ENCODE results near the gene COLEC11.

COLEC11 gene

GRCh38 chr2:3641181-3641580, 46.3 kb downstream of the COLEC11 start:
- TF ChIP-seq, protein P1, sequence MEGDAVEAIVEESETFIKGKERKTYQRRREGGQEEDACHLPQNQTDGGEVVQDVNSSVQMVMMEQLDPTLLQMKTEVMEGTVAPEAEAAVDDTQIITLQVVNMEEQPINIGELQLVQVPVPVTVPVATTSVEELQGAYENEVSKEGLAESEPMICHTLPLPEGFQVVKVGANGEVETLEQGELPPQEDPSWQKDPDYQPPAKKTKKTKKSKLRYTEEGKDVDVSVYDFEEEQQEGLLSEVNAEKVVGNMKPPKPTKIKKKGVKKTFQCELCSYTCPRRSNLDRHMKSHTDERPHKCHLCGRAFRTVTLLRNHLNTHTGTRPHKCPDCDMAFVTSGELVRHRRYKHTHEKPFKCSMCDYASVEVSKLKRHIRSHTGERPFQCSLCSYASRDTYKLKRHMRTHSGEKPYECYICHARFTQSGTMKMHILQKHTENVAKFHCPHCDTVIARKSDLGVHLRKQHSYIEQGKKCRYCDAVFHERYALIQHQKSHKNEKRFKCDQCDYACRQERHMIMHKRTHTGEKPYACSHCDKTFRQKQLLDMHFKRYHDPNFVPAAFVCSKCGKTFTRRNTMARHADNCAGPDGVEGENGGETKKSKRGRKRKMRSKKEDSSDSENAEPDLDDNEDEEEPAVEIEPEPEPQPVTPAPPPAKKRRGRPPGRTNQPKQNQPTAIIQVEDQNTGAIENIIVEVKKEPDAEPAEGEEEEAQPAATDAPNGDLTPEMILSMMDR (IDR thresholded peaks at IDR 0.05; ENCODE audit: low read depth, low read length, missing control alignments) = no peak
- no peak for DNase-seq (ENCODE audit: low read depth)
- no peak overlapping the region for H3K4me3 ChIP-seq (ENCODE audit: low read depth, low read length)

- no peak overlapping the region for H3K4me3 ChIP-seq (ENCODE audit: low read depth, low read length)
- TF ChIP-seq, protein P1 (IDR thresholded peaks at IDR 0.05; ENCODE audit: low read depth, low read length, missing control alignments) = no peak
- DNase-seq (ENCODE audit: low read depth) = no peak
Observed at GRCh38 chr2:3641841-3642421, 47.0 kb downstream of the COLEC11 start.

DNA sequence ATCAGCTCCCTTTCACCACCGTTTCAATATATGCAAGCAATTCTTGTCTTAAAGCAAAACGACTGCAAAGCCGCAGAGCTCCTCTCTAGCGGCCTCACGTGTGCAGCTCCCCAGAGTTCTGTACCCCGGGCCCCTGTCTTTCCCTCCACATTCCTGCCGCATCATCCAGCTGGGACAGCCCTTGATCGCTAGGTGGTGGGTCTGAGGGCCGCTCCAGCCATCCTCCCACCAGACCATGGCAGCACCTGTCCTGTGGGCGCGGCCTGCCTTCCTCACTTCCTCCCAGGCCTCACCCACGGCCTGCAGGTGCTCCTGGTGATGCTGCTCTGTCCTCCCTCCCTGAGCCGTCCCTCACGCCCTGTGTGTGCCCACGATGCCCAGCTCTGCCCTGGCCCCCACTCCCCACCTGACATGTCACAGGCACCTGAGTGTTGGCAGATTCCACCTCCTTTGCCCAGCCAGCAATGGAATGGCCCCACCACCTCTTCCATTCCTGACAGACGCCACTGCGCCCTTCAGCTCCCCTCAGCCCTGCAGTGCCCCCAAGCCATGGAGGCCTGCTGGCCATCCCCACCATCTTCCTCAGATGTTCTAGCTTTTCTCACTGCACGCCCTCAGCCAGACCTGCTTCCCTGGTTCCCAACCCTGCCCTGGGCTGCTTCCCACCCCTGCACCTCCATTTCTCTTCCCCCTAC, 47.8 kb downstream of the COLEC11 start:
- no peak overlapping the region for H3K4me3 ChIP-seq (ENCODE audit: low read depth, low read length)
- DNase-seq (ENCODE audit: low read depth) = no peak

DNA sequence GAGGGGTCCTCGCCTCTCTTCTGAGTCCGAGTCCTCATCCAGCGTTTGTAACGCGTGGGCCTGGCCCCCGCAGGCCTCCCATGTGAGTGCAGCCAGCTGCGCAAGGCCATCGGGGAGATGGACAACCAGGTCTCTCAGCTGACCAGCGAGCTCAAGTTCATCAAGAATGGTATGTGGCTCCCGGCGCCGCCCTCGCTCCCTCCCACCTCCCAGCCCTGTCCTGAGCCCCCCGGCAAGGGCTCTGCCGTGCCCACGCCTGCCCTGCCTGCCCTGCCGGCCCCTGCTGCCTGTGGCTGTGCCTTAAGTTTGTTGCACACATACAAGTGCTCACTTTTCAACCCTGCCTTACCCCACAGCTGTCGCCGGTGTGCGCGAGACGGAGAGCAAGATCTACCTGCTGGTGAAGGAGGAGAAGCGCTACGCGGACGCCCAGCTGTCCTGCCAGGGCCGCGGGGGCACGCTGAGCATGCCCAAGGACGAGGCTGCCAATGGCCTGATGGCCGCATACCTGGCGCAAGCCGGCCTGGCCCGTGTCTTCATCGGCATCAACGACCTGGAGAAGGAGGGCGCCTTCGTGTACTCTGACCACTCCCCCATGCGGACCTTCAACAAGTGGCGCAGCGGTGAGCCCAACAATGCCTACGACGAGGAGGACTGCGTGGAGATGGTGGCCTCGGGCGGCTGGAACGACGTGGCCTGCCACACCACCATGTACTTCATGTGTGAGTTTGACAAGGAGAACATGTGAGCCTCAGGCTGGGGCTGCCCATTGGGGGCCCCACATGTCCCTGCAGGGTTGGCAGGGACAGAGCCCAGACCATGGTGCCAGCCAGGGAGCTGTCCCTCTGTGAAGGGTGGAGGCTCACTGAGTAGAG, 48.7 kb downstream of the COLEC11 start:
- no peak overlapping the region for H3K4me3 ChIP-seq (ENCODE audit: low read depth, low read length)
- no peak for DNase-seq (ENCODE audit: low read depth)
- TF ChIP-seq, protein P1 (IDR thresholded peaks at IDR 0.05; ENCODE audit: low read depth, low read length, missing control alignments) = no peak

More for the DNA sequence above, 47.8 kb downstream of the COLEC11 start:
- TF ChIP-seq, protein P1 (IDR thresholded peaks at IDR 0.05; ENCODE audit: low read depth, low read length, missing control alignments) = no peak

- no peak overlapping the region for H3K4me3 ChIP-seq (ENCODE audit: low read depth, low read length)
- DNase-seq (ENCODE audit: low read depth) = no peak
- TF ChIP-seq, protein P1 (IDR thresholded peaks at IDR 0.05; ENCODE audit: low read depth, low read length, missing control alignments) = no peak
Observed at GRCh38 chr2:3644246-3644525, 49.3 kb downstream of the COLEC11 start.

DNA sequence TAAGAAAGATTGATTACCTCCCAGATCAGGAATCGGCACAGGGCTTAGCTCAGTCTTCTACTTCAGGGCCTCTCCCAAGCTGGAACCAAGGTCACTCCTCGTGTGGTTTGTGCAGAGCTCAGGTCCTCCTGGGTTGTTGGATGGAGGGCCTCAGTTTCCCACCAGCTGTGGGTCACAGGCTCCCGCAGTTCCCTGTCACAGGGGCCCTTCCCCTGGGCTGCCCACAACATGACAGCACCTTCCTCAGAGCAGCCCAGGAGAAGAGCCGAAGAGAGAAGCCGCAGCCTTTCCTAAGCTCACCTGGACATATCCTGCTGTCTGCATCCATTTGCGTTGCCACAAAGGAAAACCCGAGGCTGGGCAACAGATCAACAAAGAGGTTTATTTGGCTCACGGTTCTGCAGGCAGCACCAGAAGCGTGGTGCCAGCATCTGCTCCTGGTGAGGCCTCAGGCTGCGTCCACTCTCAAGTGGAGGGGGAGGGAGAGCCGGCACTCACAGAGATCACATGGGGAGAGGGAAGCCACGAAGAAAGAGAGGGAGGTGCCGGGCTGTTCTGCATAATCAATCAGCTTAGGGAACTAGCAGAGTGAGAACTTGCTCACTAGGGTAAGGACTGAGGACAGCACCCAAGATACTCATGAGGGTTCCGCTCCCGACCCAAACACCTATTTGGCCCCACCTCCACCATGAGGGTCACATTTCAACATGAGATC, 50.1 kb downstream of the COLEC11 start:
- no peak for DNase-seq (ENCODE audit: low read depth)
- no peak overlapping the region for H3K4me3 ChIP-seq (ENCODE audit: low read depth, low read length)
- TF ChIP-seq, protein P1 (IDR thresholded peaks at IDR 0.05; ENCODE audit: low read depth, low read length, missing control alignments) = no peak

Measured in GM12864 (cell line).